ENCODE data around the gene EIF4ENIF1. TPM values are rescaled to one million over a fixed set of nuclear protein-coding genes. Genes with fewer than 3 reads are reported as not detected.

EIF4ENIF1 gene
- total RNA-seq, 4 donors from 2014 or later: 22.2 to 47.9 (median 26.2) TPM

- Histone ChIP-seq H3K4me1 (no peaks in the 10 kb centered on the region), H3K4me3 (no peak overlapping the region), H3K9me3 (no peaks in the 10 kb centered on the region), H3K27me3 (no peaks in the 10 kb centered on the region), H3K36me3 (peaks cover 0 to 59% (median 0%) of the 10 kb centered on the region in 3 donors), H3K27ac (no peak overlapping the region)
- no peak for DNase-seq
- TF ChIP-seq CTCF (IDR thresholded peaks at IDR 0.05): no peak
- TF ChIP-seq POLR2A (IDR thresholded peaks at IDR 0.05): no peak
Measured at GRCh38 chr22:31481129-31481528, 8.5 kb downstream of the EIF4ENIF1 start.

GRCh38 chr22:31477329-31477728 lies 12.3 kb downstream of the EIF4ENIF1 start:
- DNase-seq: no peak
- TF ChIP-seq POLR2A (IDR thresholded peaks at IDR 0.05) (no peak), CTCF (IDR thresholded peaks at IDR 0.05) (no peak)
- Histone ChIP-seq H3K27me3 (no peaks in the 10 kb centered on the region), H3K36me3 (peaks cover 0 to 43% (median 0%) of the 10 kb centered on the region in 3 donors), H3K4me3 (no peak overlapping the region), H3K27ac (peak overlapping the region in 1 of 4 donors; percentile 11), H3K9me3 (no peaks in the 10 kb centered on the region), H3K4me1 (no peaks in the 10 kb centered on the region)

GRCh38 chr22:31475800-31476199 lies 13.8 kb downstream of the EIF4ENIF1 start:
- Histone ChIP-seq H3K9me3 (no peaks in the 10 kb centered on the region), H3K36me3 (peaks cover 0 to 38% (median 0%) of the 10 kb centered on the region in 3 donors), H3K27me3 (no peaks in the 10 kb centered on the region), H3K27ac (no peak overlapping the region), H3K4me1 (no peaks in the 10 kb centered on the region), H3K4me3 (no peak overlapping the region)
- TF ChIP-seq POLR2A (IDR thresholded peaks at IDR 0.05): no peak
- no peak for TF ChIP-seq CTCF (IDR thresholded peaks at IDR 0.05)
- DNase-seq: no peak

GRCh38 chr22:31474743-31475142 lies 14.9 kb downstream of the EIF4ENIF1 start:
- no peak overlapping the region for H3K27ac ChIP-seq
- no peaks in the 10 kb centered on the region for H3K27me3 ChIP-seq
- no peaks in the 10 kb centered on the region for H3K9me3 ChIP-seq
- H3K4me1 ChIP-seq: no peaks in the 10 kb centered on the region
- DNase-seq: no peak
- peaks cover 0 to 31% (median 0%) of the 10 kb centered on the region in 3 donors for H3K36me3 ChIP-seq
- TF ChIP-seq CTCF (IDR thresholded peaks at IDR 0.05) (no peak), POLR2A (IDR thresholded peaks at IDR 0.05) (no peak)
- H3K4me3 ChIP-seq: no peak overlapping the region

GRCh38 chr22:31465307-31465706 lies 24.3 kb downstream of the EIF4ENIF1 start:
- DNase-seq: no peak
- no peaks in the 10 kb centered on the region for H3K9me3 ChIP-seq
- H3K4me3 ChIP-seq: no peak overlapping the region
- H3K4me1 ChIP-seq: no peaks in the 10 kb centered on the region
- TF ChIP-seq POLR2A (IDR thresholded peaks at IDR 0.05): no peak
- TF ChIP-seq CTCF (IDR thresholded peaks at IDR 0.05): no peak
- H3K27me3 ChIP-seq: no peaks in the 10 kb centered on the region
- peaks cover 0 to 89% (median 0%) of the 10 kb centered on the region in 3 donors for H3K36me3 ChIP-seq
- no peak overlapping the region for H3K27ac ChIP-seq

GRCh38 chr22:31461699-31462098 lies 27.9 kb downstream of the EIF4ENIF1 start:
- Histone ChIP-seq H3K27ac (no peak overlapping the region), H3K27me3 (no peaks in the 10 kb centered on the region), H3K36me3 (peaks cover 0 to 87% (median 0%) of the 10 kb centered on the region in 3 donors), H3K9me3 (no peaks in the 10 kb centered on the region), H3K4me1 (no peaks in the 10 kb centered on the region), H3K4me3 (no peak overlapping the region)
- DNase-seq: no peak
- TF ChIP-seq POLR2A (IDR thresholded peaks at IDR 0.05) (no peak), CTCF (IDR thresholded peaks at IDR 0.05) (no peak)
